ENCODE results near the gene SMURF1. TPM values are rescaled to one million over a fixed set of nuclear protein-coding genes. Genes with fewer than 3 reads are reported as not detected.
A peak's percentile ranks its signal among the peaks of the same experiment; 100 is the strongest.

The SMURF1 gene
- total RNA-seq, 1 donor from 2014 or later = 44.7 TPM

GRCh38 chr7:99010281-99010680, 133.6 kb downstream of the SMURF1 start:
- Mint-ChIP-seq H3K36me3 (ENCODE audit: low read depth, unreplicated experiment) (peaks cover 41% of the 10 kb centered on the region), H3K27me3 (ENCODE audit: low read depth, unreplicated experiment) (no peaks in the 10 kb centered on the region), H3K9me3 (ENCODE audit: unreplicated experiment) (no peaks in the 10 kb centered on the region), H3K4me3 (ENCODE audit: unreplicated experiment) (peak overlapping the region; percentile 50), H3K4me1 (ENCODE audit: low read depth, unreplicated experiment) (no peaks in the 10 kb centered on the region), H3K27ac (ENCODE audit: unreplicated experiment) (no peak overlapping the region)
- DNase-seq (ENCODE audit: low read depth) (no peak), FAIRE-seq (no peak)
- Histone ChIP-seq H3K4me3 (ENCODE audit: insufficient read depth, low read depth, low read length) (no peak overlapping the region), H3K4me2 (ENCODE audit: low read length) (no peak overlapping the region), H2AFZ (ENCODE audit: low read depth, low read length) (no peak overlapping the region), H3K27ac (ENCODE audit: low read depth, low read length) (no peak overlapping the region), H3K9ac (ENCODE audit: low read length) (no peak overlapping the region), H3K36me3 (ENCODE audit: insufficient read depth, low read length) (peaks cover 48% of the 10 kb centered on the region), H3K27me3 (ENCODE audit: insufficient read depth, low read length) (no peaks in the 10 kb centered on the region), H4K20me1 (ENCODE audit: insufficient read depth, low read length) (peaks cover 15% of the 10 kb centered on the region), H3K79me2 (ENCODE audit: insufficient read depth, low read length) (no peaks in the 10 kb centered on the region), H3K9me3 (ENCODE audit: insufficient read depth, low read depth, low read length) (no peaks in the 10 kb centered on the region), H3K4me1 (ENCODE audit: insufficient read depth, low read length) (no peaks in the 10 kb centered on the region)
- TF ChIP-seq EZH2 (IDR thresholded peaks at IDR 0.05; ENCODE audit: insufficient read depth, low read length) = no peak
- no peak for TF ChIP-seq CTCF (IDR thresholded peaks at IDR 0.05; ENCODE audit: insufficient read depth, low read depth, low read length)

GRCh38 chr7:99008921-99009530, 134.9 kb downstream of the SMURF1 start:
- Mint-ChIP-seq H3K27me3 (ENCODE audit: low read depth, unreplicated experiment) (no peaks in the 10 kb centered on the region), H3K36me3 (ENCODE audit: low read depth, unreplicated experiment) (peaks cover 36% of the 10 kb centered on the region), H3K27ac (ENCODE audit: unreplicated experiment) (no peak overlapping the region), H3K4me1 (ENCODE audit: low read depth, unreplicated experiment) (no peaks in the 10 kb centered on the region), H3K4me3 (ENCODE audit: unreplicated experiment) (no peak overlapping the region), H3K9me3 (ENCODE audit: unreplicated experiment) (no peaks in the 10 kb centered on the region)
- no peak overlapping the region for H2AFZ ChIP-seq (ENCODE audit: low read depth, low read length)
- H3K4me3 ChIP-seq (ENCODE audit: insufficient read depth, low read depth, low read length) = no peak overlapping the region
- H3K4me1 ChIP-seq (ENCODE audit: insufficient read depth, low read length) = peaks cover 3% of the 10 kb centered on the region
- peaks cover 19% of the 10 kb centered on the region for H4K20me1 ChIP-seq (ENCODE audit: insufficient read depth, low read length)
- no peak for TF ChIP-seq CTCF (IDR thresholded peaks at IDR 0.05; ENCODE audit: insufficient read depth, low read depth, low read length)
- no peak for TF ChIP-seq EZH2 (IDR thresholded peaks at IDR 0.05; ENCODE audit: insufficient read depth, low read length)
- H3K9me3 ChIP-seq (ENCODE audit: insufficient read depth, low read depth, low read length) = no peaks in the 10 kb centered on the region
- no peak overlapping the region for H3K4me2 ChIP-seq (ENCODE audit: low read length)
- H3K9ac ChIP-seq (ENCODE audit: low read length) = no peak overlapping the region
- no peaks in the 10 kb centered on the region for H3K79me2 ChIP-seq (ENCODE audit: insufficient read depth, low read length)
- no peak for FAIRE-seq
- H3K36me3 ChIP-seq (ENCODE audit: insufficient read depth, low read length) = peaks cover 49% of the 10 kb centered on the region
- H3K27ac ChIP-seq (ENCODE audit: low read depth, low read length) = no peak overlapping the region
- no peak for DNase-seq (ENCODE audit: low read depth)
- H3K27me3 ChIP-seq (ENCODE audit: insufficient read depth, low read length) = no peaks in the 10 kb centered on the region

- no peak overlapping the region for H2AFZ ChIP-seq (ENCODE audit: low read depth, low read length)
- H4K20me1 ChIP-seq (ENCODE audit: insufficient read depth, low read length) = peaks cover 17% of the 10 kb centered on the region
- no peak overlapping the region for H3K9ac ChIP-seq (ENCODE audit: low read length)
- H3K79me2 ChIP-seq (ENCODE audit: insufficient read depth, low read length) = no peaks in the 10 kb centered on the region
- no peak overlapping the region for H3K4me2 ChIP-seq (ENCODE audit: low read length)
- H3K4me1 ChIP-seq (ENCODE audit: insufficient read depth, low read length) = peaks cover 3% of the 10 kb centered on the region
- no peak overlapping the region for H3K4me3 ChIP-seq (ENCODE audit: insufficient read depth, low read depth, low read length)
- Mint-ChIP-seq H3K36me3 (ENCODE audit: low read depth, unreplicated experiment) (peaks cover 33% of the 10 kb centered on the region), H3K4me1 (ENCODE audit: low read depth, unreplicated experiment) (peaks cover under 1% of the 10 kb centered on the region), H3K9me3 (ENCODE audit: unreplicated experiment) (no peaks in the 10 kb centered on the region), H3K27ac (ENCODE audit: unreplicated experiment) (no peak overlapping the region), H3K27me3 (ENCODE audit: low read depth, unreplicated experiment) (no peaks in the 10 kb centered on the region), H3K4me3 (ENCODE audit: unreplicated experiment) (no peak overlapping the region)
- no peaks in the 10 kb centered on the region for H3K9me3 ChIP-seq (ENCODE audit: insufficient read depth, low read depth, low read length)
- peaks cover 44% of the 10 kb centered on the region for H3K36me3 ChIP-seq (ENCODE audit: insufficient read depth, low read length)
- DNase-seq (ENCODE audit: low read depth) (no peak), FAIRE-seq (no peak)
- no peak for TF ChIP-seq CTCF (IDR thresholded peaks at IDR 0.05; ENCODE audit: insufficient read depth, low read depth, low read length)
- no peak for TF ChIP-seq EZH2 (IDR thresholded peaks at IDR 0.05; ENCODE audit: insufficient read depth, low read length)
- no peaks in the 10 kb centered on the region for H3K27me3 ChIP-seq (ENCODE audit: insufficient read depth, low read length)
- H3K27ac ChIP-seq (ENCODE audit: low read depth, low read length) = no peak overlapping the region
These were observed 135.7 kb downstream of the SMURF1 start for GRCh38 chr7:99008181-99008631.
